H9 (cell line): ENCODE results near the gene CPA4. TPM values are rescaled to one million over a fixed set of nuclear protein-coding genes. Genes with fewer than 3 reads are reported as not detected.

ENCODE experiments used
- DNase-seq: peaks from one replicate; pipeline ENCODE4 v3.0.0-alpha.2; 2017
- H2AFZ ChIP-seq: one replicate; pipeline ENCODE4 v1.6.1; 2013; ENCODE audit warnings: mild to moderate bottlenecking, low read length, control low read depth, moderate library complexity
- H2AK5ac ChIP-seq: 2 replicates; pipeline ENCODE4 v1.6.1; 2013; ENCODE audit warnings: low read length, control low read depth, mixed read lengths; ENCODE audit not compliant: insufficient read length
- H2BK120ac ChIP-seq: one replicate; pipeline ENCODE4 v1.6.1; 2013; ENCODE audit warnings: low read depth, mild to moderate bottlenecking, low read length, control low read depth, inconsistent platforms; ENCODE audit not compliant: poor library complexity, severe bottlenecking
- H2BK12ac ChIP-seq: 2 replicates; pipeline ENCODE4 v1.6.1; 2013; ENCODE audit warnings: low read length, control low read depth, mixed read lengths, low read depth; ENCODE audit not compliant: insufficient read length
- H2BK15ac ChIP-seq: 2 replicates; pipeline ENCODE4 v1.6.1; 2013; ENCODE audit warnings: low read depth, low read length, control low read depth
- H2BK20ac ChIP-seq: one replicate; pipeline ENCODE4 v1.6.1; 2013; ENCODE audit warnings: low read depth, mild to moderate bottlenecking, low read length, control low read depth, inconsistent platforms; ENCODE audit not compliant: poor library complexity, severe bottlenecking
- H2BK5ac ChIP-seq: 2 replicates; pipeline ENCODE4 v1.6.1; 2013; ENCODE audit warnings: low read length, control low read depth, mixed read lengths; ENCODE audit not compliant: insufficient read length
- H3K14ac ChIP-seq: 2 replicates; pipeline ENCODE4 v1.6.1; 2013; ENCODE audit warnings: low read length, control low read depth; ENCODE audit not compliant: insufficient read depth
- H3K18ac ChIP-seq: 2 replicates; pipeline ENCODE4 v1.6.1; 2013; ENCODE audit warnings: low read depth, mild to moderate bottlenecking, mixed read lengths, low read length, control low read depth; ENCODE audit not compliant: insufficient read length
- H3K23ac ChIP-seq: 2 replicates; pipeline ENCODE4 v1.6.1; 2013; ENCODE audit warnings: low read length, control low read depth, mixed read lengths, low read depth; ENCODE audit not compliant: insufficient read length
- H3K23me2 ChIP-seq: 2 replicates; pipeline ENCODE4 v1.6.1; 2013; ENCODE audit warnings: low read depth, mild to moderate bottlenecking, mixed read lengths, low read length, control low read depth; ENCODE audit not compliant: insufficient read length, poor library complexity, severe bottlenecking
- H3K27ac ChIP-seq: 2 replicates; pipeline ENCODE4 v1.5.1; 2013; ENCODE audit warnings: low read length, control low read depth, mixed read lengths, low read depth; ENCODE audit not compliant: insufficient read length
- H3K27me3 ChIP-seq: 2 replicates; pipeline ENCODE4 v1.6.1; 2013; ENCODE audit warnings: low read length, control low read depth, inconsistent platforms; ENCODE audit not compliant: insufficient read depth
- H3K4ac ChIP-seq: 2 replicates; pipeline ENCODE4 v1.6.1; 2013; ENCODE audit warnings: low read depth, mild to moderate bottlenecking, control low read depth, inconsistent platforms, low read length, moderate library complexity
- H3K4me1 ChIP-seq: 2 replicates; pipeline ENCODE4 v1.6.1; 2013; ENCODE audit warnings: low read length, control low read depth, inconsistent platforms; ENCODE audit not compliant: insufficient read depth
- H3K4me2 ChIP-seq: 2 replicates; pipeline ENCODE4 v1.6.1; 2013; ENCODE audit warnings: low read length, control low read depth, mixed read lengths; ENCODE audit not compliant: insufficient read length, insufficient read depth
- H3K56ac ChIP-seq: 2 replicates; pipeline ENCODE4 v1.6.1; 2013; ENCODE audit warnings: low read depth, mild to moderate bottlenecking, mixed read lengths, low read length, control low read depth; ENCODE audit not compliant: insufficient read length
- H3K79me1 ChIP-seq: 2 replicates; pipeline ENCODE4 v1.6.1; 2013; ENCODE audit warnings: low read depth, mild to moderate bottlenecking, moderate library complexity, low read length, control low read depth, inconsistent platforms; ENCODE audit not compliant: insufficient read depth, poor library complexity, severe bottlenecking
- H3K79me2 ChIP-seq: 2 replicates; pipeline ENCODE4 v1.6.1; 2013; ENCODE audit warnings: low read length, control low read depth, inconsistent platforms; ENCODE audit not compliant: insufficient read depth
- H3K9ac ChIP-seq: 2 replicates; pipeline ENCODE4 v1.6.1; 2013; ENCODE audit warnings: low read length, control low read depth, mixed read lengths; ENCODE audit not compliant: insufficient read length; ENCODE audit errors: extremely low read depth
- H3K9me3 ChIP-seq: one replicate; pipeline ENCODE4 v1.6.1; 2013; ENCODE audit warnings: low read depth, low read length, inconsistent platforms; ENCODE audit not compliant: control insufficient read depth
- H3T11ph ChIP-seq: one replicate; pipeline ENCODE4 v1.6.1; 2013; ENCODE audit warnings: mild to moderate bottlenecking, low read length, control low read depth, inconsistent platforms
- H4K20me1 ChIP-seq: one replicate; pipeline ENCODE4 v1.6.1; 2013; ENCODE audit not compliant: control insufficient read depth, insufficient read length, insufficient read depth
- H4K5ac ChIP-seq: 2 replicates; pipeline ENCODE4 v1.6.1; 2013; ENCODE audit warnings: low read depth, mild to moderate bottlenecking, mixed read lengths, low read length, control low read depth; ENCODE audit not compliant: insufficient read length
- H4K8ac ChIP-seq: replicated peaks from 2 replicates; pipeline ENCODE4 v1.6.1; 2013; ENCODE audit warnings: low read length, control low read depth, mixed read lengths, low read depth; ENCODE audit not compliant: insufficient read length
- H4K91ac ChIP-seq: 2 replicates; pipeline ENCODE4 v1.6.1; 2013; ENCODE audit warnings: low read depth, mild to moderate bottlenecking, moderate library complexity, mixed read lengths, low read length, control low read depth; ENCODE audit not compliant: insufficient read length
- H3K27ac Mint-ChIP-seq, 3 experiments: 2 replicates in 2 of 3; 3 replicates in 1 of 3; pipeline ENCODE4 v1.8.0; 2020 to 2021; ENCODE audit warnings: mixed read lengths in 3 of 3, mild to moderate bottlenecking in 1 of 3, moderate library complexity in 1 of 3
- H3K27me3 Mint-ChIP-seq: 2 replicates; pipeline ENCODE4 v1.8.0; 2021; ENCODE audit warnings: low read depth, mild to moderate bottlenecking, moderate library complexity, mixed read lengths
- H3K36me3 Mint-ChIP-seq, 3 experiments: 2 replicates in 2 of 3; 3 replicates in 1 of 3; pipeline ENCODE4 v1.8.0; 2020 to 2021; ENCODE audit warnings: low read depth in 3 of 3, mixed read lengths in 3 of 3; ENCODE audit not compliant: insufficient read depth in 1 of 3
- H3K4me1 Mint-ChIP-seq, 2 experiments: 2 replicates each; pipeline ENCODE4 v1.8.0; 2020; ENCODE audit warnings: mixed read lengths in 2 of 2
- H3K4me3 Mint-ChIP-seq, 2 experiments: 2 replicates in 1 of 2; 3 replicates in 1 of 2; pipeline ENCODE4 v1.8.0; 2020 to 2021; ENCODE audit warnings: mild to moderate bottlenecking in 2 of 2, mixed read lengths in 2 of 2, moderate library complexity in 1 of 2
- H3K9me3 Mint-ChIP-seq, 2 experiments: 2 replicates in 1 of 2; 3 replicates in 1 of 2; pipeline ENCODE4 v1.8.0; 2020; ENCODE audit warnings: mild to moderate bottlenecking in 2 of 2, mixed read lengths in 2 of 2, moderate library complexity in 1 of 2
- WGBS: extraction: QIAGEN DNeasy Blood & Tissue Kit; methylation state at CpG from one replicate; pipeline ENCODE4 v1.1.7; 2013; ENCODE audit warnings: missing lambda C conversion rate, low lambda C conversion rate, mixed read lengths; ENCODE audit not compliant: insufficient read length; ENCODE audit errors: extremely low coverage; 5-methylcytosine and 5-hydroxymethylcytosine counted together
- total RNA-seq: library from RNA; stranded (reverse); gene quantifications from 2 replicates; pipeline ENCODE4 v1.2.1, GENCODE V29; 2021
- TF ChIP-seq, protein P1 (sequence below): fragments of 200-600 bp; sonication (generic); conservative IDR thresholded peaks from 3 replicates; pipeline ENCODE4 v1.8.0; 2021; ENCODE audit warnings: antibody characterized with exemption, mild to moderate bottlenecking

CPA4 gene
- total RNA-seq, 1 experiment from 2014 or later: not detected

DNA sequence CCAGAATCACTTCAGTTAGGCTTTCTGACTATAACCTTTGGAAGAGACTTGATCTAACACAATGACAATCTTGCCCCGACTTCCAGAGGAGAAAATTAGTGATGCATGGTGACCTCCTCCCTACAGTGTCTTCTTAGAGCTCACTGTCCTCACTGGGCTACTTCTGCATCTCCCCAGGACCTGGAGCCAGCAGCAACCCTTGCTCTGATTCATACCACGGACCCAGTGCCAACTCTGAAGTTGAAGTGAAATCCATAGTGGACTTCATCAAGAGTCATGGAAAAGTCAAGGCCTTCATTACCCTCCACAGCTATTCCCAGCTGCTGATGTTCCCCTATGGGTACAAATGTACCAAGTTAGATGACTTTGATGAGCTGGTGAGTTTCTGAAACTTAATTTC lies 13.7 kb upstream of the CPA4 start:
- no peaks in the 10 kb centered on the region for H3K79me2 ChIP-seq
- H3K4me2 ChIP-seq: no peak overlapping the region
- no peak overlapping the region for H2BK12ac ChIP-seq
- no peaks in the 10 kb centered on the region for H3K79me1 ChIP-seq
- H3K4me3 Mint-ChIP-seq: no peak overlapping the region
- no peaks in the 10 kb centered on the region for H4K20me1 ChIP-seq
- H2AFZ ChIP-seq: no peak overlapping the region
- H3K18ac ChIP-seq: no peak overlapping the region
- no peak for DNase-seq
- H3K9me3 Mint-ChIP-seq: no peaks in the 10 kb centered on the region
- H2BK15ac ChIP-seq: no peak overlapping the region
- H4K91ac ChIP-seq: no peak overlapping the region
- peaks cover 5% of the 10 kb centered on the region for H3K27me3 Mint-ChIP-seq
- no peaks in the 10 kb centered on the region for H3K9me3 ChIP-seq
- H3K23me2 ChIP-seq: no peaks in the 10 kb centered on the region
- no peak overlapping the region for H3K56ac ChIP-seq
- H3K14ac ChIP-seq: no peak overlapping the region
- H3K4me1 ChIP-seq: peaks cover 6% of the 10 kb centered on the region; the same call in 1 of the 2 replicates
- H4K5ac ChIP-seq: no peak overlapping the region
- H3K9ac ChIP-seq: no peak overlapping the region
- H3K27ac Mint-ChIP-seq: no peak overlapping the region
- no peak overlapping the region for H2AK5ac ChIP-seq
- H3K27ac ChIP-seq: no peak overlapping the region
- H2BK5ac ChIP-seq: no peak overlapping the region
- H2BK20ac ChIP-seq: no peak overlapping the region
- peaks cover 21 to 26% of the 10 kb centered on the region in 2 experiments for H3K4me1 Mint-ChIP-seq
- WGBS: no CpG with 5 or more reads among the region's 2 CpGs
- no peak overlapping the region for H4K8ac ChIP-seq
- TF ChIP-seq, protein P1, sequence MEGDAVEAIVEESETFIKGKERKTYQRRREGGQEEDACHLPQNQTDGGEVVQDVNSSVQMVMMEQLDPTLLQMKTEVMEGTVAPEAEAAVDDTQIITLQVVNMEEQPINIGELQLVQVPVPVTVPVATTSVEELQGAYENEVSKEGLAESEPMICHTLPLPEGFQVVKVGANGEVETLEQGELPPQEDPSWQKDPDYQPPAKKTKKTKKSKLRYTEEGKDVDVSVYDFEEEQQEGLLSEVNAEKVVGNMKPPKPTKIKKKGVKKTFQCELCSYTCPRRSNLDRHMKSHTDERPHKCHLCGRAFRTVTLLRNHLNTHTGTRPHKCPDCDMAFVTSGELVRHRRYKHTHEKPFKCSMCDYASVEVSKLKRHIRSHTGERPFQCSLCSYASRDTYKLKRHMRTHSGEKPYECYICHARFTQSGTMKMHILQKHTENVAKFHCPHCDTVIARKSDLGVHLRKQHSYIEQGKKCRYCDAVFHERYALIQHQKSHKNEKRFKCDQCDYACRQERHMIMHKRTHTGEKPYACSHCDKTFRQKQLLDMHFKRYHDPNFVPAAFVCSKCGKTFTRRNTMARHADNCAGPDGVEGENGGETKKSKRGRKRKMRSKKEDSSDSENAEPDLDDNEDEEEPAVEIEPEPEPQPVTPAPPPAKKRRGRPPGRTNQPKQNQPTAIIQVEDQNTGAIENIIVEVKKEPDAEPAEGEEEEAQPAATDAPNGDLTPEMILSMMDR: no peak
- H3K27me3 ChIP-seq: no peaks in the 10 kb centered on the region
- H3K36me3 Mint-ChIP-seq: no peaks in the 10 kb centered on the region
- H3K4ac ChIP-seq: no peak overlapping the region
- no peak overlapping the region for H3T11ph ChIP-seq
- H2BK120ac ChIP-seq: no peak overlapping the region
- H3K23ac ChIP-seq: no peak overlapping the region
